Endothelial cell of umbilical vein (primary cell): ENCODE results near the gene CCDC177. TPM values are rescaled to one million over a fixed set of nuclear protein-coding genes. Genes with fewer than 3 reads are reported as not detected.

Source experiments
- BruUV-seq: library from RNA; stranded (reverse); fragments of 400-500 nt; replicated peaks from 2 replicates; lab custom pipeline; 2021; lab: Mats Ljungman, UMichigan
- CTCF ChIA-PET: fragments of 300-600, 350-600 bp; sonication (Branson Sonifier 250); formaldehyde crosslinking; loops from one replicate; lab custom pipeline; 2021; ENCODE audit warnings: antibody characterized with exemption, inconsistent platforms; lab: Charles Lee
- POLR2A ChIA-PET: fragments of 300-600, 350-600 bp; sonication (Branson Sonifier 250); formaldehyde crosslinking; loops from one replicate; lab custom pipeline; 2021; ENCODE audit warnings: antibody characterized with exemption, inconsistent platforms; lab: Charles Lee
- DNase-seq: peaks from one replicate; pipeline ENCODE4 v3.0.0-alpha.2; 2011; ENCODE audit warnings: low read depth, low spot score
- FAIRE-seq: peaks from 2 replicates; lab custom pipeline; 2011; peaks lifted over from hg19 to GRCh38; lab: Jason Lieb, UNC
- H2AFZ ChIP-seq: 2 replicates; pipeline ENCODE4 v1.6.0; 2012; ENCODE audit warnings: low read depth, low read length, control low read depth, inconsistent platforms
- H3K27ac ChIP-seq: 2 replicates; pipeline ENCODE4 v1.5.1; 2011; ENCODE audit warnings: low read depth, mild to moderate bottlenecking, control low read depth, low read length, moderate library complexity; ENCODE audit not compliant: insufficient read depth
- H3K27me3 ChIP-seq, 2 experiments: 2 replicates each; pipeline versions ENCODE4 v1.6.0 to v1.6.1; 2011; ENCODE audit warnings: low read length in 2 of 2, mixed read lengths in 1 of 2; ENCODE audit not compliant: control insufficient read depth in 2 of 2, insufficient read depth in 2 of 2
- H3K36me3 ChIP-seq, 2 experiments: 2 replicates in 1 of 2; 3 replicates in 1 of 2; pipeline ENCODE4 v1.5.1; 2011; ENCODE audit warnings: low read length in 2 of 2, mild to moderate bottlenecking in 1 of 2, moderate library complexity in 1 of 2; ENCODE audit not compliant: control insufficient read depth in 2 of 2, insufficient read depth in 2 of 2; ENCODE audit errors: extremely low read depth in 1 of 2
- H3K4me1 ChIP-seq: 3 replicates; pipeline ENCODE4 v1.5.1; 2011; ENCODE audit warnings: mild to moderate bottlenecking, low read length; ENCODE audit not compliant: control insufficient read depth, insufficient read depth; ENCODE audit errors: extremely low read depth
- H3K4me2 ChIP-seq: 2 replicates; pipeline ENCODE4 v1.6.1; 2011; ENCODE audit warnings: low read length, control low read depth, mixed read lengths; ENCODE audit not compliant: insufficient read depth
- H3K4me3 ChIP-seq, 3 experiments: fragments of 200-600 bp in 1 of 3; sonication (generic), shearing (Covaris generic) in 1 of 3; replicated peaks in 1 of 3; 2 replicates each; pipeline ENCODE4 v1.5.1; 2011 to 2016; ENCODE audit warnings: control low read depth in 3 of 3, low read length in 3 of 3, mild to moderate bottlenecking in 2 of 3, inconsistent platforms in 1 of 3, low read depth in 1 of 3, moderate library complexity in 1 of 3; ENCODE audit not compliant: insufficient read depth in 1 of 3
- H3K79me2 ChIP-seq: 2 replicates; pipeline ENCODE4 v1.6.0; 2012; ENCODE audit warnings: low read length, inconsistent platforms; ENCODE audit not compliant: control insufficient read depth, insufficient read depth
- H3K9ac ChIP-seq: replicated peaks from 2 replicates; pipeline ENCODE3; 2011; ENCODE audit warnings: low read length, control low read depth; ENCODE audit not compliant: insufficient read depth; ENCODE audit errors: extremely low read depth
- H3K9me1 ChIP-seq: replicated peaks from 3 replicates; pipeline ENCODE4 v1.6.0; 2011; ENCODE audit warnings: mild to moderate bottlenecking, low read length; ENCODE audit not compliant: control insufficient read depth, insufficient read depth; ENCODE audit errors: extremely low read depth
- H3K9me3 ChIP-seq: replicated peaks from 2 replicates; pipeline ENCODE4 v1.5.1; 2012; ENCODE audit warnings: low read length, inconsistent platforms; ENCODE audit not compliant: control insufficient read depth, insufficient read depth
- H4K20me1 ChIP-seq: replicated peaks from 2 replicates; pipeline ENCODE3; 2011; ENCODE audit warnings: mild to moderate bottlenecking, low read length; ENCODE audit not compliant: control insufficient read depth, insufficient read depth; ENCODE audit errors: extremely low read depth
- EZH2 ChIP-seq: IDR thresholded peaks from 2 replicates; pipeline ENCODE4 v1.6.1; 2012; ENCODE audit warnings: borderline replicate concordance, low read depth, mild to moderate bottlenecking, moderate library complexity, low read length, inconsistent platforms; ENCODE audit not compliant: severe bottlenecking
- FOS ChIP-seq: IDR thresholded peaks from 2 replicates; pipeline ENCODE4 v1.6.1; 2011; ENCODE audit warnings: mild to moderate bottlenecking, low read length, moderate library complexity, borderline replicate concordance; ENCODE audit not compliant: insufficient read depth
- GATA2 ChIP-seq: IDR thresholded peaks from 2 replicates; pipeline ENCODE4 v1.7.0; 2011; ENCODE audit warnings: low read depth, mild to moderate bottlenecking, moderate library complexity, mixed read lengths, low read length; ENCODE audit not compliant: insufficient read length, insufficient read depth
- POLR2A ChIP-seq: IDR thresholded peaks from 2 replicates; pipeline ENCODE4 v1.6.1; 2012; ENCODE audit warnings: low read depth, mild to moderate bottlenecking, control low read depth, low read length
- dilution Hi-C: fragments of 300-500 bp; cut with MboI; formaldehyde crosslinking; loops from one replicate; pipeline ENCODE4 v1.15.0; 2019; ENCODE audit warnings: low sequenced_read_pairs; ENCODE audit not compliant: extremely low pct_ligation_motif_present
- intact Hi-C: fragments of 100-400 bp; cut with micrococcal nuclease; formaldehyde crosslinking; loops from one replicate; pipeline ENCODE4 v1.10.0; 2022
- polyA plus RNA-seq, 4 experiments: library from polyadenylated mRNA; depleted of rRNA in 3 of 4; stranded (reverse) in 3 of 4; unstranded in 1 of 4; fragments of >200 nt; gene quantifications; 2 replicates each; pipeline versions ENCODE4 v1.2.1 to v1.2.3, GENCODE V29; 2011 to 2012; ENCODE audit warnings: missing spikeins in 1 of 4
- total RNA-seq: library from RNA; stranded (reverse); gene quantifications from 2 replicates; pipeline ENCODE4 v1.2.3, GENCODE V29; 2021
- TF ChIP-seq, protein P1 (sequence below), 2 donors: IDR thresholded peaks; 1 replicate in 1 of 2; 2 replicates in 1 of 2; pipeline ENCODE4 v1.5.1; 2011; ENCODE audit warnings: low read length in 2 of 2, mild to moderate bottlenecking in 2 of 2, moderate library complexity in 2 of 2, control low read depth in 1 of 2, inconsistent platforms in 1 of 2, low read depth in 1 of 2; ENCODE audit not compliant: insufficient read depth in 1 of 2; ENCODE audit errors: extremely low read depth in 1 of 2
- TF ChIP-seq, protein P2 (sequence below): IDR thresholded peaks from 2 replicates; pipeline ENCODE4 v1.6.1; 2011; ENCODE audit not compliant: insufficient read depth, insufficient read length

The CCDC177 gene
- total and polyA plus RNA-seq, 2 donors (not counting 3 experiments of a cell fraction or from before 2014, with no cell fraction given): not detected

DNA sequence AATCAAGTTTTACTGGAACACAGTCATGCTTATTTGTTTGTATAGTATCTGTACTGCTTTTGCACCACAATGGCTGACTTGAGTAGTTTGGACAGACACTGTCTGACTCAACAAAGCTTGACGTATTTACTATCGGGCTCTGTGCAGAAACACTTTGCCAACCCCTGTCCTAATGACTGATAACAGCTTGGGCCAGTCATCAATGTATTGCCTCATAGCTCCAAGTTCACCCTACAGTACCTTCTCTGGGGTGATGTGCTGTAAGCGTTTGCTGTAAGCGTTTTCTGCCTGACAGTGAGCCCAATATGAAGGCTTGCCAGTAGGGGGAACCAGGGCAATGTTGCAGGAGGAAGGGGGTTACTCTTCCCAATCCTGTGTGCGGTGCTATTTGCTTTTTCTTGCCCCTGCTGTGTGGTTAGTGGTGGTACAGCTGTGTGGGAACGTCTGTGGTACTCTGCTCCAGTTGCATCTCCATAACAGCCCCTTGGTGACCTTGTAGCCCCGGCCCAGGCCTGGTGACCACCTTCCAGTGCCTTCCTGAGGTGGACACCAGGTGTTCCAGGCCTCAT lies 5.4 kb upstream of the CCDC177 start:
- Histone ChIP-seq H3K4me3 (no peak overlapping the region), H3K9me1 (no peaks in the 10 kb centered on the region), H4K20me1 (no peaks in the 10 kb centered on the region), H3K79me2 (no peaks in the 10 kb centered on the region), H3K9me3 (no peaks in the 10 kb centered on the region), H3K36me3 (no peaks in the 10 kb centered on the region), H3K27ac (no peak overlapping the region), H3K27me3 (peaks cover 15 to 27% of the 10 kb centered on the region in 2 experiments), H3K9ac (no peak overlapping the region), H3K4me2 (no peak overlapping the region), H3K4me1 (no peaks in the 10 kb centered on the region), H2AFZ (no peak overlapping the region)
- no peak for TF ChIP-seq POLR2A
- TF ChIP-seq FOS: no peak
- TF ChIP-seq, protein P1, sequence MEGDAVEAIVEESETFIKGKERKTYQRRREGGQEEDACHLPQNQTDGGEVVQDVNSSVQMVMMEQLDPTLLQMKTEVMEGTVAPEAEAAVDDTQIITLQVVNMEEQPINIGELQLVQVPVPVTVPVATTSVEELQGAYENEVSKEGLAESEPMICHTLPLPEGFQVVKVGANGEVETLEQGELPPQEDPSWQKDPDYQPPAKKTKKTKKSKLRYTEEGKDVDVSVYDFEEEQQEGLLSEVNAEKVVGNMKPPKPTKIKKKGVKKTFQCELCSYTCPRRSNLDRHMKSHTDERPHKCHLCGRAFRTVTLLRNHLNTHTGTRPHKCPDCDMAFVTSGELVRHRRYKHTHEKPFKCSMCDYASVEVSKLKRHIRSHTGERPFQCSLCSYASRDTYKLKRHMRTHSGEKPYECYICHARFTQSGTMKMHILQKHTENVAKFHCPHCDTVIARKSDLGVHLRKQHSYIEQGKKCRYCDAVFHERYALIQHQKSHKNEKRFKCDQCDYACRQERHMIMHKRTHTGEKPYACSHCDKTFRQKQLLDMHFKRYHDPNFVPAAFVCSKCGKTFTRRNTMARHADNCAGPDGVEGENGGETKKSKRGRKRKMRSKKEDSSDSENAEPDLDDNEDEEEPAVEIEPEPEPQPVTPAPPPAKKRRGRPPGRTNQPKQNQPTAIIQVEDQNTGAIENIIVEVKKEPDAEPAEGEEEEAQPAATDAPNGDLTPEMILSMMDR (IDR thresholded peaks at IDR 0.05; ENCODE audit: extremely low read depth in 1 of 2, insufficient read depth in 1 of 2, low read depth in 1 of 2, low read length in 2 of 2): peak; percentile 44 to 62
- TF ChIP-seq, protein P2, sequence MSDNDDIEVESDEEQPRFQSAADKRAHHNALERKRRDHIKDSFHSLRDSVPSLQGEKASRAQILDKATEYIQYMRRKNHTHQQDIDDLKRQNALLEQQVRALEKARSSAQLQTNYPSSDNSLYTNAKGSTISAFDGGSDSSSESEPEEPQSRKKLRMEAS: no peak
- ChIA-PET POLR2A (no interaction called here), CTCF (interaction anchor here (0.6 to 3.0 kb wide), 10 partner anchors 11 to 239 kb away, joined by 3 to 10 read pairs (median 4); no protein-coding TSS in a partner anchor)
- DNase-seq: peak; percentile 36
- dilution Hi-C loops: no loop called here
- intact Hi-C loops: no loop called here
- BruUV-seq: no TSS peak
- FAIRE-seq: peak; percentile 65

DNA sequence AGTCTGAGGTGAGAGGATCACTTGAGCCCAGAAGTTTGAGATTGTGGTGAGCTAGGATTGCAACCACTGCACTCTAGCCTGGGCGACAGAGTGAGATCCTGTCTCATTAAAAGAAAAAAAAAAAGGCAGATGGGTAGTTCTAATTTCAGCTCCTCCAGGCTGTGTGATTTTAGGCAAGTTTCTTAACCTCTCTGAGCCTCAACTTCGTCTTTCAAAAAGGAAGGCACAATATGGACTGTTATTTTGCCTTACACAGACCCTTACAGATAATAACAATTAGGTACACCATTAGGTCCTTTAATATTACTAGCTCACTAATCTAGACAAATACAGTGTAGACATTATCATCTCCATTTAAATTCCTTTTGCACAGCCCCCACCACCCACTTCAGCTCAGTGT lies 4.8 kb upstream of the CCDC177 start:
- POLR2A ChIA-PET: no interaction called here
- Histone ChIP-seq H3K9me3 (no peaks in the 10 kb centered on the region), H3K4me1 (no peaks in the 10 kb centered on the region), H3K36me3 (no peaks in the 10 kb centered on the region), H3K9me1 (no peaks in the 10 kb centered on the region), H2AFZ (no peak overlapping the region), H3K4me3 (no peak overlapping the region), H3K4me2 (no peak overlapping the region), H3K27me3 (peaks cover 16 to 33% of the 10 kb centered on the region in 2 experiments), H4K20me1 (no peaks in the 10 kb centered on the region), H3K9ac (no peak overlapping the region), H3K79me2 (no peaks in the 10 kb centered on the region), H3K27ac (no peak overlapping the region)
- intact Hi-C loops (no loop called here), dilution Hi-C loops (no loop called here)
- FAIRE-seq: no peak
- TF ChIP-seq FOS (no peak), GATA2 (no peak), EZH2 (no peak), POLR2A (no peak)
- TF ChIP-seq, protein P1 (IDR thresholded peaks at IDR 0.05; ENCODE audit: extremely low read depth in 1 of 2, insufficient read depth in 1 of 2, low read depth in 1 of 2, low read length in 2 of 2): no peak
- BruUV-seq: no TSS peak
- DNase-seq: no peak
- CTCF ChIA-PET: interaction anchor here (0.7 to 3.0 kb wide), 9 partner anchors 12 to 239 kb away, joined by 3 to 10 read pairs (median 4); no protein-coding TSS in a partner anchor
